DMS53 treated with DMSO at 0.1 percent for 48 hours (cell line): Measurements from ENCODE around the gene ARHGEF37.

Source experiments
- DNase-seq: peaks from one replicate; lab custom pipeline; 2025; ENCODE audit not compliant: unreplicated experiment; lab: John Stamatoyannopoulos, UW

The ARHGEF37 gene

DNA sequence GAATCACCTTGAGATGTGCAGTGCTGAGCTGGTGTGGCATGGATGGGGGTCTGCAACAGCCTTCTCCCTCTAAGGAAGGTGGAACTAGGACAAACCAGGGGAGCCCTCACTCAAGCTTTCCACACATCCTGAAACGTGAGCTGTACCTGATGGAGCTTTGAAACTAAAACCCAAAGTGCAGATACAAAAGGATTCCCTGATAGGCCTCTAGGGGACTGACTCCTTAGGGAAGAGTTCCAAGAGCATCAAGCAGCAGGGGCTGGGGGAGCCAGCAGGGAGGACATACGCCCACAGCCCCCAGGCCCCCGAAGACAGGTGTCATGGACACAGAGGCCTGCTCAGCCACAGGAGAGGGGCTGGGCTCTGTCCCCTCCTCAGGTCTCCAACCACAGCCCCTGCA, 17.7 kb downstream of the ARHGEF37 start:
- DNase-seq = no peak

DNA sequence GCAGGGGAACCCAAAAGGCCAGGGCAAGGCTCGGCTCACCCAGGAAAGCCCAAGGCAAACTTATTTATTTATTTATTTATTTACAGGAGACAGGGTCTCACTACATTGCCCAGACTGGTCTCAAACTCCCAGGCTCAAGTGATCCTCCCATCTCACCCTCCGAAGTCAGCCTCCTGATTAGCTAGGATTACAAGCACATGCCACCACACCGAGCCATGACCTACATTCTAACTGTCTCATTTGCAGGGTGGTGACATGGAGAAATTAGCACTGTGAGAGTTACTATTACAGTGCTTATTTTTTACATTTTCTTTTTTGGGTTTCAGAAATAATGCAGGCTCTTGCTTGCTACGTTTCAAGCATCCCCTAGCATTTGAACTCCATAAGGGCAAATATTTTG, 18.1 kb downstream of the ARHGEF37 start:
- no peak for DNase-seq

DNA sequence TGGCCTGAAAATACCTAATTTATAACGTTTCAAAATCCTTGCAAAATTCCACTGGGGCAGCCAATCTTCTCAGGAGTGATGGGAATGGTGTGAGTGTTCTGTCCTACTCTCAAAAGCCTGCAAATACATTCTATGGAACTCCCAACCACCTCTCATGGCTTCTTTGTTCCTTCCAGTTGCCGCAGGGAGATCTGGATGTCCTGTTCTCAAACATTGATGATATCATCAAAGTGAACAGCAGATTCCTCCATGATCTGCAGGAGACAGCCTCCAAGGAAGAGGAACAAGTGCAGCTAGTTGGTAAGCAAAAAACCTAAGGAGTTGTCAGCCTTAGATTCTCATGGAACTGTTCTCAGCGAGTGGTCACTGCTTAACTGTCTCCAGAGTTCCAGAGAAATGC, 19.6 kb downstream of the ARHGEF37 start:
- DNase-seq = no peak

DNA sequence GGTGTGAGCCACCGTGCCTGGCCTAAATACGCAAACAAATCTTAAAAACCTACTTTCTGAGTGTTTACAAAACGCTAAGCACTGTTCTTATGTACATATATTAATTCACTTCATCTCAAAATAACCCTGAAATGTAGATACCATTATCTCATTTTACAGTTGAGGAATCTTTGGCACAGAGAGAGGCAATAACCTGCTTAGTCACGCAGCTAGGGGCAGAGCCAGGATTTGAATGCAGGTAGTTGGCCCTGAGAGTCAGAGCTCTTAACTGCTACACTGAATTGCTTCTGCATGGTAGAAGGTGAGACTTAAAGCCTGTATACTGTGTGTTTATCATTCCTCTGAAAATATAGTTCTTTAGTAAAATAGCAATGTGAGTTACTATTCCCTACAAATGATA, 21.9 kb downstream of the ARHGEF37 start:
- peak; percentile 23 for DNase-seq

DNA sequence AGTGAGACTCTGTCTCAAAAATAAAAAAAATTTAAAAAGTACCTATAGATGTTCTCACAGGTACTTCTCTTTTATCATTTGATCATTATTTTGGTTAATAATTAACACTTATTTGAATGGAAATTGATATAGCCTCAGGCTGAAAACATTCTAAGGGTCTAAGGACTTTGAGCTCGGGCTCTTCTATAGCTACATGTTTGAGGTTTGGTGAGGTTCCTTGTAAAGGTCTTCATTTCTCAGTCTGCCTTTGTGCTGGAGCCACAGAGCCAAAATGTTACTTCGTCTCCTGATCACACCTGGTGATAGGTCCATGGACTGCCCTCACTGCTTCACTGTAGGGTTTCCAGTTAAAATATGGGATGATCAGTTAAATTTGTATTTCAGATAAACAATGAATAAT, 22.6 kb downstream of the ARHGEF37 start:
- DNase-seq = no peak

DNA sequence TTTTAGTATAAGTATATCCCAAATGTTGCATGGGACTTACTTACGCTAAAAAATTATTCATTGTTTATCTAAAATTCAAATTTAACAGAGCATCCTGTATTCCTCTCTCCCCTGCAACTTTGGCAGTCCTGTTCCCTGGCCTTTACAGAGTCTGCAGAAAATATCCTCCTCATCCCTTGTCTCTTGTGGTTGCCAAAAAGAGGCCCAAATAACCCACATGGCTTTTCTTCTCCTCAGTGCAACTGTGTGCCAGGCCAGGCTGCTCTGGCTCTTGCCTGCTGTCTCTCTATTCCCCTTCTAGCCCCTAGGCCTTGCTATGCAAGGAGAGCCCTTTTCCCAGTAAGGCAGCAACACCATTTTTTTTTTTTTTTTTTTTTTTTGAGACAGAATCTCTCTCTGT, 23.0 kb downstream of the ARHGEF37 start:
- no peak for DNase-seq

DNA sequence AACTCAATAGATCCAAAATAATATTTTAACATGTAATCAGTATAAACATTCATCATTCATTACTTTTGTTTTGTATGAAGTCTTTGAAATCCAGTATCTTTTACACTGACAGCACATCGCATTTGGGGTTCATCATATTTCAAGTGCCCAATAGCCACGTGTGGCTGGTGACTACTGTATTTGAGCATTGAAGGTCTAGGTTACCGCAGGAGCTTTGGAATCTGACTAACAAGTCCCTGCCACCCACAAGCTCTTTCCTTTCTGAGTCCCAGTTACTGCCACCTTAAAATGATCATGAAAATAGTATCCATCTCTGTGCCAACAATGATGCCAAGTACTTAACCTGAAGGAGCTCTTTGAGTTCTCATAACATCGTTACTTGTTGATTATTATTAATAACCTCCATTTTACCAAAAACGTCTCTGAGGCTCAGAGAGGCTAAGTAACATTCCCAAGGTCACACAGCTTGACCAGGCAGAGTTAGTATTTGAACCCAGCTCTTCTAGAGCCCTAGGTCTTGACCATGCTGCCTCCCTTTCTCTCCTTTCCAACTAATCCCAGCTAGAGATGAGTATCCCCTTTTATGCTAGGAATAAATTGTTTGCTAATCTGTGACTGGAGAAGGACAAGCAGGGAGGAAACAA, 24.2 kb downstream of the ARHGEF37 start:
- no peak for DNase-seq

DNA sequence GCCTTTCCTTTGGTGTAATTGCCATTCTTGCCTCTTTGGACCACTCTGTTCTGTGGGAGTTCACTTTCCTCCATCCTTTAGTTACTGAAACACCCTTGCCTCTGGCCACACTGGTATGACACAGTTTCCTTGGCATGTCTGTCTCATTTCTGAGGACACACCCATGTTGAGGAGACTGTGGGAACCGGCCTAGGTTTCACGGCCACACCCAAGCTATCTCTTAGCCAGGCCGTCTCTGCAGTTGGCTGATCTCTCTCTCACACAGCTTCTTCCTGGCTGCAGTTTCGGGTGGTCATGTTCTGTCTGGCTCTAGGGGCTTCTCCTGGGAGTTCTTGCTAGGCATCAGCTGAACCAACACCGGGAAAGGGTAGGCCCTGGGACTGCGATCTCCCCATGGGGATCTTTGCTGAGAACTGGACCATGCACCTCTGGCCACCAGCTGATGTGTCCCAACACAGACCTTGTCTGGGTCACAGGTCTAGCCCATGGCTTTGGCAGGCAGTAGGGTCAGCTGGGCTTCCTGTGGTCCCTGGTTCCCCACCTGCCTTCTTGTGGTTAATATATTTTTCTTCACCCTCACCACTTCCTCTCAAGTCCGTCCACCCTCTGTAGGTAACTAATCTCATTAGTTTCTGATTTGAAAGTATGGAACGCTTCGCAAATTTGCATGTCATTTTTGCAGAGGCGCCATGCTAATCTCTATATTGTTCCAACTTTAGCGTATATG, 24.9 kb downstream of the ARHGEF37 start:
- no peak for DNase-seq

DNA sequence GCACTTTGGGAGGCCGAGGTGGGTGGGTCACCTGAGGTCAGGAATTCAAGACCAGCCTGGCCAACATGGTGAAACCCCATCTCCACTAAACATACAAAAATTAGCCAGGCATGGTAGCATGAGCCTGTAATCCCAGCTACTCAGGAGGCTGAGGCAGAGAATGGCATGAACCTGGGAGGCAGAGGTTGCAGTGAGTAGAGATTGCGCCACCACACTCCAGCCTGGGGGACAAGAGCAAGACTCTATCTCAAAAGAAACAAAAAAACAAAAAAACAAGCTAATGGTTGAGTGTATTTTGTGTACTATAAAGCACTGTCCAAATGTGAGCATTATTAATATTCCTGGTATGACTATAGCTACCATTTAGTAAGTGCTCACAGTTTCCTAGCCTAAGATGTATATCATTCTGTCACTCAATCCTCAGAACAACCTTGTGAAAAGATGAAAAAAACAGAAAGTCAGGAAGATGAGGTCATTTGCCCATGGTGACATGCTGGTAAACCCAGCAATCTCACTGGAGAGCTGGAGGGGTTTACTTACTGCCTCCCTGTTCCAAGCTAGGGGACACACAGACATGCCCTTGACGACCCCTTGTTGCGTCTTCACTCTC, 27.7 kb downstream of the ARHGEF37 start:
- DNase-seq = no peak

DNA sequence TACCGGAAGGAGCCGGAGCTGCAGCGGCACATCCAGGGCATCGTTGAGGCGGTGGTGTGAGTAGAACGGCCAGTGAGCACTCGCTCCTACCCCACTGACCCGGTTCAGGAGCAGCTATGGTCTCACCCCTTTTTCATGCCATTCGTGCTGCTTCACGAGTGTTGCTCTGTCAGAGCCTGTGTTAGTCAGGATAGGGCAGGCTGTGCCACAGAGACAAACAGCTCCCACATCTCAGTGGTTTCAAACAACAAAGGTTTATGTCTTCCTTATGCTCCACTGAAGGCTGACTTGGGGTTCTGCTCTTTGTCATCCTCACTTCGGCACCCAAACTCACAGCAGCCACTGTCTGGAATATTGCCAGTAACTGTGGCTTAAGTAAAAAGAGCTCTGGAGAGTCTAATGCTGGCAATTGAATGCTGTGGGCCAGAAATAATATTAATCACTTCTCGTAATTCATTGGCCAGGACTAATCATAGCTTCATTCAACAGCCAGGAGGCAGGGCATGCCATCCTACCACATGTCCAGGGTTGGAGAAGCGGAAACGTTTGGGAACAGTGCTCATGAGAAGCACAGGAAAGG, 28.4 kb downstream of the ARHGEF37 start:
- DNase-seq = no peak

DNA sequence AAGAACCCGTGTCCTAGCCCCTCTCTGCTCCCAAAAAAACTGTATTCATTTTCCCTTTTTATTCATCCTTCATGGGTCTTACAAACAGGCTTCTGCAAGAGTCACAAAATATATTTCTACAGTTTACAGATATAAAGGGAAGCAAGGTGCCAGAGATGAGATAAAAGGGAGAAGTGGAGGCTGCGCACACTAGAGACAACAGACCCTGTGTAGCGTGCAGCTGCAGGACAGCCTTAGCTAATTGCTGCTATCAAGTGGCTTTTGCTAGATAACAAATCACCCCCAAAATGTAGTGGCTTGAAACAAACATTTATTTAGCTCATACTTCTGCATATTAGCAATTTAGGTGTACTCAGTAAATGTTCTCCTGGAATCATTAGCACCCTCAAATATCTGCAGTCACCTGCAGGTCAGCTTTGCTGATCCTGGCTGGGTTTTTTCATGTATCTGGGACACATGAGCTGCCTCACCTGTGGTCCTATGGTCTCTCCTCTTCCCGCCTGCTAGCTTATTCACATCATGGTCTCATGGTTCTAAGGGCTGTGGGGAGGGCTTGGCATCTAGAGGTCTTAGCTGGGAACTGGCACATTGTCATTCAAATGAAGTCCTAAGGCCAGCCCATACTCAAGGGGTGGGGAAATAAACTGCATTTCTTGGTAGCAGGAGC, 29.4 kb downstream of the ARHGEF37 start:
- no peak for DNase-seq

DNA sequence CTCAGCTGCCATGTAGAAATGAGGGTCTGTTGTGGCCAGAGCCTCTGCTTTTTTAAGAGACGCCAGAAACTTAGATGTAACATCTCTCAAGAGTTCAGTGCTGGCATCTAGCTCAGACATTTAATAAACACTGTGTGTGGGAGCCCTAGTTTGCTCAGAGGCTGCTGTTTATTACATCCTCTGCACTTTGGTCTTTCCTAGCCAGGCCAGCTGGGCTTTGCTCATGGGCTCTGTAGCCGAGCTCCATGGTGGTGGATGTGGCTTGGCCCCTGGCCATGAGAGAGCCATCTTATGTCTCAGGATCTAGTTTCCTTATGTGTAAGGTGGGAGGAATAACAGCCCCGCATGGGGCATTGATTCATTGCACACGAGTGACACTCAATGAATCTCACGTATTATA, 30.0 kb downstream of the ARHGEF37 start:
- DNase-seq = no peak

DNA sequence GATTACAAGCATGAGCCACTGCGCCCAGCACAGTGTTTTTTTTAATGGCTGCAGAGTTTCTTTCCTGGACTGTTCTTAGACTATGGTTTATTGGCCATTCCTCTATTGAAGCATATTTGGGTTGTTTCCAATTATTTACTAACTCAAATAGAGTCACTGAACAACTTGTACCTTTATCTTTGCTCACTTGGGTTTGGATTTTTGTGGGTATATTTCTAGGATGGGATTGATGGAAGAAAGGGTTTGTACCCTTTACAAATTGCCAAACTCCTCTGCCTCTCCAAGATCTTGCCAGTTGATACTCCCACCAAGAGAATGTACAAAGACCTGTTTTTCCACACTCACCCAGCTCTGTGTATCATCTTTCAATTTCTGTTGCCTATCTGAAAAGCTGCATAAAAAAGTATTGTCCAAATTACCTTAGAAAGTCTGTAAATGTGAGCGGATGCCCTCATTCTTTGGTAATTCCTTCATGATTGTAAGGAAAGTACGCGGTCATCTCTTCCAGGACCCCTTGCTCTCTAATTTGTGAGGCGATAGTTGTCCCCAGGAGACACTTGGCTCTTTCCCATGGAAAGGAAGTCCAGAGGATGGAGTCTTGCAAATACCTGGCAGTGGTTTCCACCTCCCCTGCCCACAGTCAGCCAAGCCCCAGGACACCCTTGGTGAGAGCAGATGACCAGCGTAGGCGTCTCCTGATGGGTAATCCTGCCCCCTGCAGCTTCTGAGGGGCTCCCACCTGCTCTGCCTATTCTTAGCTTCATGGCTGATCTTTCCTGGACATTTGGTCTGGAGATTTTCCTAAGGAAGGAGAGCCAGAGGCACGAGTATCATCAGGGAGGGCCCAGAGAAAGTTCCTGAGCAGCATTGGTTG, 33.0 kb downstream of the ARHGEF37 start:
- no peak for DNase-seq

DNA sequence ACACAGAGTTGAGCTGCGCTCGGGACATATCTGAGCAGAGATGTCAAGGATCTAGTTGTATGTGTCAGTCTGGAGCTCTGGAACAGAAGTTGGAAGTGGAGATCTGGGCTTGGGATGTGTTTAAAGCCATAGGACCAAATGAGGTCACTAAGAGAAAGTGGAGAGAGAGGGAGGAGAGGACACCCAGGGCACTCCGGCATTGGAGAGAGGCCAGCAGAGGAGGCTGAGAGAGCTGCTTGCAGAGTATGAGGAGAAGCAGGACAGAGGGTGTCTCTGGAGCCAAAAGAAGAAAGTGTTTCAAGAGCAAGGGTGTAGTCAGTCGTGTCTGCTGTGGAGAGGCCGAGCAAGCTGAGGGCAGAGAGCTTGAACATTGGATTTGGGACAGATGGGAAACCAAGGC, 34.7 kb downstream of the ARHGEF37 start:
- no peak for DNase-seq

DNA sequence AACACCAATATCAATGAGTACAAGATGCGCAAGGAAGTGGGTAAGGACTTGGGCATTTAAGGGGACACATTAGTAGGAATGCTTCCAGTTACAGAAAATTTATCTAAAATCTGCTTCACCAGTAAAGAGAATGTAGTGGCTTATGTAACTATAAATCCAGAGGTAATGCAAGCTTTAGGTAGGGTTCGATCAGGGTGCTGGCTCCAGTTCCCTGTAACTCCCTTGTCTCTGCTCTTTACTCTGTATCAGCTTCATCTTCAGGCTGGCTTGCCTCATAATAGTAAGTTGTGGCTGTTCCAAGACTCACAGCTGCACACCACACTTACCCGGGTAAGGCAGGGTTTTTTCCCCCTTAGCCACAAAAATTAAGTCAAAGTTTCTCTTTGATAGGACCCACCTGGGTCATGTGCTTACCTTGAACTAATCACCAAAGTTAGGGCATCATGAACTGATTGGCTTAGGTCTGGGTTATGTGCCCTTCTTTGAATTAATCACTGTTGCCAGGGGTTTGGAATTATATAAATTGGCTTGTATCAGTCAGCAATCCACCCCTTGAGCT, 35.5 kb downstream of the ARHGEF37 start:
- DNase-seq = no peak

DNA sequence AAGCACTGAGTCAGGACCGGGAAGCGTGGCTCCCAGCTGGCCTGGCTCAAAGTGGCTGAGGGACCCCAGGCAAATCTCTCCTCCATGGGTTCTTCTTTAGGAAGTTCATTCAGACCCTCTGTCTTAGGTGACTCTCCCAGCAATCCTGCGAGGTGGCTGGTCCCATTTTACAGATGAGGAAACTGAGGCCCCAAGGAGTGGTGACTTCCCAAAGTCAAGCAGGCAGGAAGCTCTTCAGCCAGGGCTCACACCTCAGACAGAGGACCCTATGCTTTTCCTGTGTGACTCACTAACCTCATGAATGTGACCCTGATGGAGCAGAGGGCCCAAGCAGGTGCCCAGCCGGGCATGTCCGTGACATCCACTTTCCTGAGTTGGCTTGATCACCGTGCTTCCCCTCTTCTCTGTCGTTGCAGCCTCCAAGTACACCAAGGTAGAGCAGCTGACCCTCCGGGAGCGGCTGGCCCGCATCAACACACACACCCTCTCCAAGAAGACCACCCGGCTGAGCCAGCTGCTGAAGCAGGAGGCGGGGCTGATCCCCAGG, 36.5 kb downstream of the ARHGEF37 start:
- DNase-seq = no peak

DNA sequence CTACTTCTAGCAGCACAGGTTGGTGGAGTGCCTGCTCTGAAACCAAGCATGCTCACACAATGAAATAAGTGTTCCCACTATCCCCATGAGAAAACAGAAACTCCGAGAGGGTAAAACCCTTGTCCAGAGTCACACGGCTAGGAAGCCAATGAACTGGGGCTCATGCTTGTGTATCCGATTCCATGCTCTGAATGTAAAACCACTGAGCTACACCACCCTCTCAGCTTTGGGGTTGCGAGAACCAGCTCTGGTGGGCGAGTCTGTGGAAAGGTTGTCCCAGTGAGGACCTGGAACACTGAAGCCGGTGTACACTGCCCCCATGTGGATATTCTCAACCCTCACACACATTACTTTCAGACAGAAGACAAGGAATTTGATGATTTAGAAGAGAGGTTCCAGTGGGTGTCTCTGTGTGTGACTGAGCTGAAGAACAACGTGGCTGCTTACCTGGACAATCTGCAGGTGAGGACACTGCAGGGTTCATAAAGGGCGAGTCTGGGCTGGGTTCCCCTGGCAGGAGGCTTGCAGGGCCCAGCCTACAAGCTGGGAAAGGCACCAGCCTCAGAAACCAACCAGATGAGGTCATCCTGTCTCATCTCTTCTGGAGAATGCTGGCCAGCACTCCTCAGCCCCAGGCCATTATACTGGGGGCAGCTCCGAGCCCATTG, 37.4 kb downstream of the ARHGEF37 start:
- DNase-seq = peak; percentile 74

DNA sequence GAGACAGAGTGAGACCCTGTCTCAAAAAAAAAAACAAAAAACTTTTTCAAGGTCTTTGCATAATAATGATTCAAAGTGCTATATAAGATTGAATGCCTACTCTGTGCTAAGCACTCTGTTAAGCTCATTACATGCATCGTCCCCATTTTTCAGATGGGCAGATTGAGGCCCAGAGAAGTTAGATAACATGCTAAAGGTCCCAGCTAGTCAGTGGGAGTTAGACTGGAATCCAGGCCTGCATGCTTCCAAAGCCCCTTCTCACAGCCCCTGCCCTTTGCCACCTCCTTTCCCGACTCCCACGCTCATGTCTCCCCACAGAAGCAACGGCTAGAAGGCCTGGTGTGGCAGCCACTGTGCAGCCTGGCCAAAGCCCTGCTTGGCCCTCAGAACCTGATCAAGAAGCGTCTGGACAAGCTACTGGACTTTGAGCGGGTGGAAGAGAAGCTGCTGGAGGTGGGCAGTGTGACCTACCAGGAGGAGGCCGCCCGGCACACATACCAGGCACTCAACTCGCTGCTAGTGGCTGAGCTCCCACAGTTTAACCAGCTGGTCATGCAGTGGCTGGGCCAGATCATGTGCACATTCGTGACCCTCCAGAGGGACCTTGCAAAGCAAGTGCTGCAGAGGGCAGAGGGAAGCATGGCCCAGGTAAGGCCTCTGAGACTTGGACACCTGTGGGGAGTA, 40.3 kb downstream of the ARHGEF37 start:
- DNase-seq = no peak

DNA sequence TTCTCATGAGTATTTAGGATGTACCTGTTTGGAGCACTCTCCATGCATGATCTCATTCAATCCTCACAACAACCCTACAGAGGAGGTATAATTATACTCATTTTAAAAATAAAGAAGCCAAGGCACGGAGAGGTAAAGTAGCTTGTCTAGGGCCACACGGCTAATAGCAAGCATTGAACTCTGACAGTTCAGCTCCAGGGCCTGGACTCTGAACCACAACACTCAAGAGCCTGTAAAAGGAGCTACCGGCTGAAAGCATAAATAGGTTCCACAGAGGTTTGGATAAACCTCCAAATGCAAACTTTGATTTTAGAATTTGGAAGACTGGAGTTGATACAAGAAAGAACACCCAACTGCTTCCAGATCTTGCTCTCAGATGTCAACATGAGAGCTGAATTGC, 41.2 kb downstream of the ARHGEF37 start:
- DNase-seq = no peak
